Fibroblast of mammary gland (primary cell): ENCODE data around the gene BNIPL.
A peak's percentile ranks its signal among the peaks of the same experiment; 100 is the strongest.

ENCODE experiments used
- DNase-seq: peaks from one replicate; pipeline ENCODE4 v3.0.0-alpha.2; 2010; ENCODE audit warnings: low read depth
- H3K4me3 ChIP-seq: 2 replicates; pipeline ENCODE4 v1.5.1; 2011; ENCODE audit warnings: low read depth, mild to moderate bottlenecking, low read length, moderate library complexity; ENCODE audit not compliant: control insufficient read depth
- CTCF ChIP-seq: conservative IDR thresholded peaks from 2 replicates; pipeline ENCODE4 v1.5.1; 2011; ENCODE audit warnings: low read depth, low read length, inconsistent platforms; ENCODE audit not compliant: control insufficient read depth, insufficient read depth

Gene BNIPL

DNA sequence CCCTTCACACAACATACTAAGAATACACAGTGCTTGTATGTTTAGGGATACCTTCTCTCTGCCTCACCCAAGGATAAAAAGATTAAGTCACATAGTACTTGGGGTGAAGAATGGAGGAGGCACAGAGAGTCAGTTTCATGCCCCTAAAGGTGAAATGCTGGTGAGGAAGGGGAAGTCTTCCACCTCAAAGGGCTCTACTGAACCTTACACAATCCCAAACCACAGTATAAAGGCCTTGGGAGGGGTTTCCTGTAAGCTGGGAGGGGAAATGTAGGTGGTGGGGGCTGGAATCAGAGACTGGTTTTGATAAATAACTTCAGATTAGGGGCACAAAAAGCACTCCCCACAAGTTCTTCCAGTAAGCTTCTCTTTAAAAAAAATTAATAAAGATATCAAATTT lies 33.2 kb upstream of the BNIPL start:
- no peak for DNase-seq
- no peak for TF ChIP-seq CTCF

DNA sequence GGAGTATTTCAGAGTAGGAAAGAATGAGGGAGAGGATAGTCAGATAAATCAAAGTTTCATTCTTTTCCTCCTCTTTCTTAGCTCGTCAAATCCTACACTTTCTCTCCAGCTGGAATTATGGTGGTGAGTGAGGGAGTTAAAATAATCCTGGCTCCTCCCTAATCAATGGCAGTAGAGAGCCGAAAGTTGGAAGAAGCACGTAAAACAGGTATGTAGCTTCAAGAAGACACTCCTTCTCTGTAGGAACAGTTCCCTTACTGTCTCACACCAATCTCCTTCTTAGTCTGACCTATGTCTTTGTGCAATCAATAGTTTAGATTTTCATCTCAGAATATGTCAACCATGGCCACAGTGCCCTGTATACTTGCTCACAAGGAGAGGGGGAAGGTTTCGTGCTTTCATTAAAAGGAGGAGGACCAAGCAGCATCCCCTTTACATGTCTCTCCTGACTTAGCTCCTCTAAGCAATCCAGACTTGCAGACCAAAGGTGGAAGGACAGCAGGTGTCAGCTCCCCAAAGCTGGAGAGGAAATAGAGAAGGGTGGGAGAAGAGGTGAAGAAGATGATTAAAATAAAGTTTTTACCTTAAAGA lies 30.6 kb upstream of the BNIPL start:
- TF ChIP-seq CTCF, result no peak
- H3K4me3 ChIP-seq, result peak overlapping the region; percentile 52
- no peak for DNase-seq

More for the DNA sequence above, 33.2 kb upstream of the BNIPL start:
- no peak overlapping the region for H3K4me3 ChIP-seq

GRCh38 chr1:151006327-151007052 lies 29.9 kb upstream of the BNIPL start, which contains the start of gene MINDY1:
Gene MINDY1 (minus strand): TSS chr1:151006902. CDS start chr1:151002617, 4,285 bp downstream.
- peak within 1 kb of the TSS; percentile 52 for H3K4me3 ChIP-seq
- peak; percentile 63 for TF ChIP-seq CTCF
- peak; percentile 83 for DNase-seq

GRCh38 chr1:151007853-151008243 lies 28.5 kb upstream of the BNIPL start:
- no peak for DNase-seq
- no peak for TF ChIP-seq CTCF
- peak overlapping the region; percentile 12 for H3K4me3 ChIP-seq

DNA sequence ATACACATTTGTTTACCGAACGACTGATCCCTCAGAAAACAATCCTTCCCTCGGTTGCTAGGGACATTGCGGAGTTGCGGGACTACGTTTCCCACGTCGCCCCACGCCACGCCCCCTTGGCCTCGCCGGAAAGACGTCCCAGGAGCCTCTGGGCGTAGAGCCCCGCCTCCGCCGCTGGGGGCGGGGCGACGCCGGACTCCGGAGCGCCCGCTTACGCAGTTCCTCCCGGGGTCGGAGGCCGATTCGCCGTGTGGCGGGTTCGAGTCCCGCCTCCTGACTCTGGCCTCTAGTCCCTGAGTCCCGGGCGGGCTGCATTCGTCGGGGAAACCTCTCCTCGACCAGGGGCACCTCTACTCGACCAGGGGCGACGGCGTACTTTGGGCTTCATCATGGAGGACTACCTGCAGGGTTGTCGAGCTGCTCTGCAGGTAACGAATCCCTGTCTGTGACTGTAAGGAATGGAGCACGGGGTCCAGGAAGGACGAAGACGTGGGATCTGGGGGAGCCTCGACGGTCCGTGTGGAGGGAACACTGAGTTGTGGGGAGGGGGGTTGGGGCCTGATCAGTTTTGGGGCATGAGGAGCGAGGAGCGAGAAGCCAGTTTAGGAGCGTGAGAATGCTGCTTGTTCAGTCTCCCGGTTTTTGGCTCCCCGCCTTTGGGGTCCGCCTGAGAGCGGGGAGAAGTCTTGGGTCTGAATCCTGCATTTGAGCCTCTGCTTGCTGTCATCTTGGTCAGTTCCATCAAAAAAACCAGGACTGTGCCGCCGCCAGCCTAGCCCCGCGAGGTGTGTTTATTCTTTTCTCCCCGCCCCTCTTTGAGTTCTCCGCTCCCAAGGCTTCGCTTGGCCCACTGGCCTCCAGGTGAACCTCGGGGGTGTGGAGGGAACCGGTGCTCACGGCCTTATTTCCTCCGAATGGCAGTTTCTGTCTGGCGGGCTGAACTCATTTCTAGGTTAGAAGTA lies 27.9 kb upstream of the BNIPL start, which contains the start of gene PRUNE1:
TSS of gene PRUNE1 (plus strand) at position 206 of the 962 bp plus-strand sequence. CDS start at position 390, 184 bp downstream.
- no peak for TF ChIP-seq CTCF
- DNase-seq, result peak; percentile 96
- H3K4me3 ChIP-seq, result peak within 1 kb of the TSS; percentile 82

DNA sequence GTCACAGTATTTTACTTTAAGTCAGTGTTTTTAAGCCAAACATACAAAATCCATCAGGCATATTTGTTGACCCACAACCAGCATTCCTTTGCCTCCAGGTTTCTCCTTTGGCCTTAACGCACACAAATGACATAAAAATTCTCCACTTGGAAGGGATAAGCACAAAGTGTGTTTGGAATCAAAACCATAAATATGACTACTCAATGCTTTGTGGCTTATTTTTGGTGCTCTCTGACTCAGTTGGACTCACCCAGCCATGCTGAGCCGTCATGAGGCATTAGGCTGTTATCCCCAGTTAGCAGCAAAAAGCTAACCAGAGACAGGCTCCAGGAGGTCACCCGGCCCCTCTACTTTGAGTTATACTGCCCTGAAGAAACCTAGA lies 27.2 kb upstream of the BNIPL start:
- H3K4me3 ChIP-seq, result peak overlapping the region; percentile 82
- TF ChIP-seq CTCF, result no peak
- peak; percentile 76 for DNase-seq
